CD4-positive, alpha-beta T cell treated with Interleukin-4 for 1 hour (primary cell): ENCODE data around the gene KPRP.

Experiments used
- DNase-seq, 2 donors: peaks; one replicate each; pipeline ENCODE4 v3.0.0-alpha.2; 2020 to 2022

KPRP gene

GRCh38 chr1:152776361-152776760 lies 18.5 kb downstream of the KPRP start:
- no peak for DNase-seq

GRCh38 chr1:152777510-152778137 lies 19.8 kb downstream of the KPRP start:
- no peak for DNase-seq

GRCh38 chr1:152783095-152783494 lies 25.3 kb downstream of the KPRP start:
- no peak for DNase-seq

GRCh38 chr1:152786077-152786476 lies 28.3 kb downstream of the KPRP start, which contains the start of gene LCE1E:
Gene LCE1E (plus strand): TSS chr1:152786257. CDS start chr1:152787300, 1,043 bp downstream.
- no peak for DNase-seq

GRCh38 chr1:152795686-152796085 lies 37.9 kb downstream of the KPRP start:
- DNase-seq = no peak

GRCh38 chr1:152796421-152796820 lies 38.6 kb downstream of the KPRP start, which contains the start of gene LCE1D:
Gene LCE1D (plus strand): TSS chr1:152796721. CDS start chr1:152797795, 1,074 bp downstream.
- DNase-seq = no peak

GRCh38 chr1:152801333-152801732 lies 43.5 kb downstream of the KPRP start:
- DNase-seq = no peak

- no peak for DNase-seq
Observed at GRCh38 chr1:152806576-152806975, 48.8 kb downstream of the KPRP start, which contains the start of gene LCE1C. Gene LCE1C (minus strand): TSS chr1:152806651. CDS start chr1:152805478, 1,173 bp downstream.

GRCh38 chr1:152811050-152811449 lies 53.2 kb downstream of the KPRP start:
- no peak for DNase-seq
